Stimulated activated CD8-positive, alpha-beta memory T cell treated with anti-CD3 and anti-CD28 coated beads, Interleukin-12 subunit alpha, Interleukin-12 subunit beta, amount 100 ng/mL, for 4 hours (primary cell): ENCODE results near the gene CAV3.

Experiments used
- DNase-seq: peaks from one replicate; pipeline ENCODE4 v3.0.0-alpha.2; 2020; ENCODE audit warnings: low read depth

Gene CAV3

GRCh38 chr3:8761866-8762265, 28.3 kb downstream of the CAV3 start:
- no peak for DNase-seq

DNA sequence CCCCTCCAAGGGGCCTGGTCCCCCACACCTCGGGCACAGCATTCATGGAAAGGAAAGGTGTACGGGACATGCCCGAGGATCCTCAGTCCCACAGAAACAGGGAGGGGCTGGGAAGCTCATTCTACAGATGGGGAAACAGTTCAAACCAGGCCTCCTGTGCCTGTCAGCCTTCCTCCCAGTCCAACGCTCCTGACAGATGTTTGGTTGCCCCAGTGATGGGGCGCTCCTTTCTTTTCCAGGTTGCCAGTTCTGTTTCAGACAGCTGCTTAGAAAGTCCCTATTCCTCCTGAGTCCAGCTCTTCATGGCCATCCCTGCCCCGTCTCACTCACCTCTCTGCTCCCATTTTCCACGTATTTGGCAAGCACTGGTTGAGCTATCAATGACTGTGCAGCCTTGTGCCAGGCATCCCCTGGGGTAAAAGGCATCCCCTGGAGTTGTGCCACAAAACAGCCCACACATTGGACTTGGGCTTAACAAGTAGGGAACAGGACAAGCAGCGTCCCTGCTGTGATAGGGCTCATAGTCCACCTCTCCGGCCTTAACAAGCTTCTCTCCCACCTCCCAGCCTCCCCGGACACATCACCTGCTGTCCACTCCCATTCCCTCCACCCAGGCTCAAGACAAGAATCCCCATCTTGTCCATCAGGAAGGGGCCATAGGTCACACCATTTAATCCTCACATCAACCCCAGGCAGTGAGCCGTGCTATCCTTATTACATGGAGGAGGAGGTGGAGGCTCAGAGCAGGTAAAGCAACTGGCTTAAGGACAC, 29.2 kb downstream of the CAV3 start:
- DNase-seq: no peak

GRCh38 chr3:8764528-8764927, 30.9 kb downstream of the CAV3 start:
- DNase-seq: no peak

- DNase-seq: no peak
Observed at GRCh38 chr3:8765528-8765927, 31.9 kb downstream of the CAV3 start.

- no peak for DNase-seq
Observed at GRCh38 chr3:8766148-8766547, 32.5 kb downstream of the CAV3 start.

DNA sequence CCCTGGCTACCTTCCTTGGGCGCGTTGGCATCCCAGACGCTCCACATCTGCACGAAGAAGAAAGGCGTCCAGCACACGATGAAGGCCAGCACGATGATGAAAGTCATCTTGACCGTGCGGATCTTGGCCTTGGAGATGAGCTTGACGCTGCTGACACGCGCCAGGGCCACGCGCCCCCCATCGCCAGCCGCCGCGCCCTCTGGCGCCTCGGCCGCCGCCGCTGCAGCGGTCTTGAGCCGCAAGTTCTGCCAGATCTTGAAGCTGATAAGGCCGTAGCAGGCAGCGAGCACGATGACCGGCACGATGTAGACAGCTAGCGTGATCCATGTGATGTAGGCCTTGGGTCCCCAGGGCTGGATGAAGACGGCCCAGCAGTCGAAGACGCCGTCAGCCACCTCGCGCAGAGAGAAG, 33.7 kb downstream of the CAV3 start:
- no peak for DNase-seq

GRCh38 chr3:8767667-8768363, 34.2 kb downstream of the CAV3 start:
- no peak for DNase-seq

- no peak for DNase-seq
Observed at GRCh38 chr3:8768364-8769087, 34.9 kb downstream of the CAV3 start.

- DNase-seq: peak; percentile 8
Observed at GRCh38 chr3:8769088-8769822, 35.7 kb downstream of the CAV3 start, which contains the start of gene OXTR. TSS of gene OXTR (minus strand) at chr3:8769613. CDS start at chr3:8768187, 1,426 bp downstream.

DNA sequence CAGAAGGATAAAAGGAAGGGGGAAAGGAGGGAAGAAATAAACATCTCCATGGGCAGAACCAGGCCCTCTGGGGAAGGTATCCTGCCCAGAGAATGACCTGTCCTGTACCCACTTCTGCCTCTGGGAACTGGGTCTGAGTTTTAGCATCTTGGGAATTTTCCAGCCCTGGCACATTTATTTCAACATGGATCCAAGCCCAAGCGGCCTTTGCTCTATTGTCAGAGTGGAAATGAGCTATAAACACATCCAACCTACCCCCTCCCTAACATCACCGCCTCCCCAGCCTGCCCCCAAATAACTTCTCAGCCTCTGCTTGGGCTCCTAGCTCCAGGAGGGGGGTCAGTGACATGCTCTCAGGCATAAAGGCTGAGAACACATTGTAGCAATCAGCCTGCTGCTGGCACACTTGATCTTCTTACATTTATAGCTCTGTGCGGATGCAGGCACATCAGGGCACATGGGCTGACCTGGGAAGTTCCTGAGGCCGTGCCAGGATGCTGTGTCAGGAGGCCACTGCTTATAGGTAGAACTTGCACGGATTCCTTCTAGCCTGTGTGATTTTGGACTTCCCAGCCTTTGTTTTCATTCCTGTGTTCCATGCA, 40.4 kb downstream of the CAV3 start:
- no peak for DNase-seq

DNA sequence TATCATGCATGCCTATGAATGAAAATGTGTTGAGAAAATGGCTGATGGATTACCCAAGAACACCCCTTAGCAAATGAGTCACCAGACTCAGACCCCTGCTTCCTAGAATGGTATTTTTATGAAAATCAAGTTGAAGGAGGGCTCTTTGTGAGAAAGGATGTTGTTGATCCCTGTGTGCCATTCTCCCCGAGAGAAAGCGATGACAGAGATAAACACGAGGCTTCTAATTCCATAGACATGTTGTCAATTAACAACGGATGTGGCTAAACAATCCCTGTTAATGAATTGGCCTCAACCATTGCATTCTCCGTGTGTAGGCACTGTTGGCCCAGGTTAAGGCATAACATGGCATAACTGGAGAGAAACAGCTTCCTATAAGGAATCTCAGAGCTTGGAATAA, 41.6 kb downstream of the CAV3 start:
- no peak for DNase-seq

GRCh38 chr3:8775602-8776001, 42.0 kb downstream of the CAV3 start:
- DNase-seq: no peak

GRCh38 chr3:8776406-8776805, 42.8 kb downstream of the CAV3 start:
- no peak for DNase-seq

- no peak for DNase-seq
Observed at GRCh38 chr3:8777201-8777977, 43.8 kb downstream of the CAV3 start.

DNA sequence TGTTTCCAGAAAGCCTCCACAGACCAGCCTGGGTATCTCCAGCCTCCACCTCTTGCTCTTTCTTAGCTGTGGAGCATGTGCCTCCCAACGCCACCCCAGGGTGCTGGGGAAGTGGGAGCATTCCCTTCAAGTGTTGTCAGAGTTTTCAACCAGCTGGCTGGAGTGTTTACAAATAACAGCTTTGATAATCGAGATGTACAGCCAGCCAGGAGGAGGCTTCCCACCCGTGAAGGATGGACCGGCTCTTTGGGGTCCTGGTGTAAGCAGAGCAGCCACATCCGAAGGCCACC, 44.3 kb downstream of the CAV3 start:
- no peak for DNase-seq

DNA sequence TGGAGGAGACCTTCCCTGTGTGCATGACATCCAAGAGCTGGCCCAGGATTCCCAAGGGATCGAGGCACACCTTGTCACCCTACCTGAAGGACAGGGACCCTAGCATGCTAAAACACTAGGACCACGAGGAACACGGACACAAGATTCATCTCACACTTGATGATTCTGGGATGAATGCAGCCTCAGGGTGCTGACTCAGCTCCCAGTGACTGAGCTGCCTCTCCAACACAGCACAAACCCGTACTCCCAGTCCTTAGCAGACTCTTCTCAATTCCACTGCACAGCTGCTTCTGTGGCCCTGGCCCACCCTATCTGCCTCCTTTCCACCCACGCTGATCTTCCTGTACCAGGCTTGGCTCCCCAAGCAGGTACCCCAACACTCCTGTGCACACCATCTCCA, 44.9 kb downstream of the CAV3 start:
- DNase-seq: no peak

DNA sequence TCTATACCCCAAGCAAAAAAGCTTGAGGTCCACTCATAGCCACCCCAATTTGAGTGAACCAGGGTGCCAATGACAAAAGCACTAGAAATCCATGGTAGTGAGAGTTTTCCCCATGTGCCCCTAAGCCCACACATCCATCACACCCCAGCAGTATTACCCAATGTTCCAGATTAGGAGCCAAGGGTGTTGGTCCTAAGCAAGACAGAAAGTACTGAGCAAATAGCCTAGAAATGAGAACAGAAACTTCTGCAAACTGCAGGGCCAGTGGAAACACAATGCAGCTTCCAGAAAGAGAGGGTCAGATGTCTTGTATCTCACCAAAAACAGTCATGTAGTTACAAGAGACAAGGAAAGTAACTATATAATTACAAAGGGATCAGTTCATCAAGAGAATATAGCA, 46.7 kb downstream of the CAV3 start:
- DNase-seq: no peak

GRCh38 chr3:8784676-8785435, 51.3 kb downstream of the CAV3 start:
- DNase-seq: no peak

- no peak for DNase-seq
Observed at GRCh38 chr3:8790529-8790928, 56.9 kb downstream of the CAV3 start.

- no peak for DNase-seq
Observed at GRCh38 chr3:8793242-8793641, 59.6 kb downstream of the CAV3 start.

- DNase-seq: no peak
Observed at GRCh38 chr3:8794247-8794646, 60.6 kb downstream of the CAV3 start.
